ENCODE results near the gene CCDC24. TPM values are rescaled to one million over a fixed set of nuclear protein-coding genes. Genes with fewer than 3 reads are reported as not detected.

CCDC24 gene
- total RNA-seq, 1 experiment from 2014 or later = 11.8 TPM

GRCh38 chr1:43949678-43950077 is 41.7 kb upstream of the CCDC24 start:
- no peak overlapping the region for H2AK5ac ChIP-seq (ENCODE audit: insufficient read length, low read length)
- H2BK20ac ChIP-seq (ENCODE audit: low read depth, low read length, poor library complexity, severe bottlenecking) = no peak overlapping the region
- Mint-ChIP-seq H3K4me1 (peaks cover 26 to 27% of the 10 kb centered on the region in 2 experiments), H3K36me3 (ENCODE audit: insufficient read depth in 1 of 3, low read depth in 3 of 3) (peaks cover 0 to 9% (median 7%) of the 10 kb centered on the region in 3 experiments; a peak in 6 of 7 replicates), H3K4me3 (no peak overlapping the region), H3K9me3 (no peaks in the 10 kb centered on the region), H3K27me3 (ENCODE audit: low read depth) (no peaks in the 10 kb centered on the region; the same call in 1 of the 2 replicates), H3K27ac (no peak overlapping the region; a peak in 1 of 7 replicates)
- no peaks in the 10 kb centered on the region for H3K4me1 ChIP-seq (ENCODE audit: insufficient read depth, low read length)
- no peak overlapping the region for H3K4ac ChIP-seq (ENCODE audit: low read depth, low read length)
- no peak overlapping the region for H3K14ac ChIP-seq (ENCODE audit: insufficient read depth, low read length)
- H2BK12ac ChIP-seq (ENCODE audit: insufficient read length, low read depth, low read length) = no peak overlapping the region
- no peak overlapping the region for H2AFZ ChIP-seq (ENCODE audit: low read length)
- H4K91ac ChIP-seq (ENCODE audit: insufficient read length, low read depth, low read length) = no peak overlapping the region
- DNase-seq = no peak
- no peak overlapping the region for H3K18ac ChIP-seq (ENCODE audit: insufficient read length, low read depth, low read length)
- WGBS (ENCODE audit: extremely low coverage, insufficient read length, low lambda C conversion rate) = no CpG with 5 or more reads among the region's 13 CpGs
- no peak for TF ChIP-seq CTCF (conservative IDR thresholded peaks at IDR 0.05)
- no peak overlapping the region for H3K56ac ChIP-seq (ENCODE audit: insufficient read length, low read depth, low read length)
- H3K79me2 ChIP-seq (ENCODE audit: insufficient read depth, low read length) = no peaks in the 10 kb centered on the region
- no peak overlapping the region for H2BK120ac ChIP-seq (ENCODE audit: low read depth, low read length, poor library complexity, severe bottlenecking)
- H4K5ac ChIP-seq (ENCODE audit: insufficient read length, low read depth, low read length) = no peak overlapping the region
- H2BK5ac ChIP-seq (ENCODE audit: insufficient read length, low read length) = no peak overlapping the region
- no peaks in the 10 kb centered on the region for H3K79me1 ChIP-seq (ENCODE audit: insufficient read depth, low read depth, low read length, poor library complexity, severe bottlenecking)
- H3K23ac ChIP-seq (ENCODE audit: insufficient read length, low read depth, low read length) = no peak overlapping the region
- no peak overlapping the region for H4K8ac ChIP-seq (replicated peaks; ENCODE audit: insufficient read length, low read depth, low read length)
- no peak overlapping the region for H2BK15ac ChIP-seq (ENCODE audit: low read depth, low read length)
- H3T11ph ChIP-seq (ENCODE audit: low read length) = no peak overlapping the region
- no peaks in the 10 kb centered on the region for H4K20me1 ChIP-seq (ENCODE audit: control insufficient read depth, insufficient read depth, insufficient read length)
- H3K27ac ChIP-seq (ENCODE audit: insufficient read length, low read depth, low read length) = no peak overlapping the region
- H3K27me3 ChIP-seq (ENCODE audit: insufficient read depth, low read length) = no peaks in the 10 kb centered on the region
- peaks cover 10% of the 10 kb centered on the region for H3K23me2 ChIP-seq (ENCODE audit: insufficient read length, low read depth, low read length, poor library complexity, severe bottlenecking)
- no peak overlapping the region for H3K4me2 ChIP-seq (ENCODE audit: insufficient read depth, insufficient read length, low read length)
- no peak overlapping the region for H3K9ac ChIP-seq (ENCODE audit: extremely low read depth, insufficient read length, low read length)
- no peaks in the 10 kb centered on the region for H3K9me3 ChIP-seq (ENCODE audit: control insufficient read depth, low read depth, low read length)

All from H9 (cell line).